Epithelial cell of proximal tubule (primary cell): Measurements from ENCODE around the gene ECE1. TPM values are rescaled to one million over a fixed set of nuclear protein-coding genes. Genes with fewer than 3 reads are reported as not detected.
"Not testable (repeated sequence)": the region's sequence is repeated elsewhere in the genome, so short reads cannot be mapped to it uniquely, and the experiment has no call there.

Source experiments
- DNase-seq: peaks from one replicate; pipeline ENCODE4 v3.0.0-alpha.2; 2011; ENCODE audit warnings: low read depth
- H3K4me3 ChIP-seq: 2 replicates; pipeline ENCODE4 v1.5.1; 2011; ENCODE audit warnings: low read depth, mild to moderate bottlenecking, low read length
- CTCF ChIP-seq: conservative IDR thresholded peaks from 2 replicates; pipeline ENCODE4 v1.5.1; 2012; ENCODE audit warnings: low read depth, mild to moderate bottlenecking, low read length
- total RNA-seq: library from RNA; depleted of rRNA; stranded (reverse); fragments of >200 nt; gene quantifications from 2 replicates; pipeline ENCODE4 v1.2.3, GENCODE V29; 2015

Gene ECE1
- total RNA-seq, 1 donor from 2014 or later, result 115 TPM

- peak; percentile 89 for TF ChIP-seq CTCF
- no peak for DNase-seq
- no peak overlapping the region for H3K4me3 ChIP-seq
These were observed 73.1 kb downstream of the ECE1 start for GRCh38 chr1:21216835-21217811.

GRCh38 chr1:21212126-21212525, 78.1 kb downstream of the ECE1 start:
- H3K4me3 ChIP-seq, result no peak overlapping the region
- no peak for DNase-seq
- no peak for TF ChIP-seq CTCF

- not testable (repeated sequence) for H3K4me3 ChIP-seq, DNase-seq
These were observed 82.0 kb downstream of the ECE1 start for GRCh38 chr1:21208137-21208700.

- no peak overlapping the region for H3K4me3 ChIP-seq
- TF ChIP-seq CTCF, result no peak
- DNase-seq, result peak; percentile 72
These were observed 84.1 kb downstream of the ECE1 start for GRCh38 chr1:21206117-21206516.

- DNase-seq, result no peak
- H3K4me3 ChIP-seq, result no peak overlapping the region
- no peak for TF ChIP-seq CTCF
These were observed 84.8 kb downstream of the ECE1 start for GRCh38 chr1:21205416-21205815.

- TF ChIP-seq CTCF, result no peak
- H3K4me3 ChIP-seq, result no peak overlapping the region
- DNase-seq, result no peak
These were observed 88.6 kb downstream of the ECE1 start for GRCh38 chr1:21201650-21202049.

- not testable (repeated sequence) for H3K4me3 ChIP-seq, DNase-seq
These were observed 89.0 kb downstream of the ECE1 start for GRCh38 chr1:21201238-21201637.

GRCh38 chr1:21200767-21201166, 89.5 kb downstream of the ECE1 start:
- H3K4me3 ChIP-seq, result no peak overlapping the region
- no peak for TF ChIP-seq CTCF
- DNase-seq, result no peak
